Ishikawa (cell line): Measurements from ENCODE around the gene CREBL2.

Source experiments
- CEBPB ChIP-seq: IDR thresholded peaks from 2 replicates; pipeline ENCODE4 v1.6.1; 2012
- CREB1 ChIP-seq: IDR thresholded peaks from 2 replicates; pipeline ENCODE4 v1.6.1; 2012; ENCODE audit warnings: low read depth
- EGR1 ChIP-seq: IDR thresholded peaks from 2 replicates; pipeline ENCODE4 v1.6.1; 2012
- EP300 ChIP-seq: IDR thresholded peaks from 2 replicates; pipeline ENCODE4 v1.6.1; 2012; ENCODE audit warnings: borderline replicate concordance
- FOXM1 ChIP-seq: IDR thresholded peaks from 2 replicates; pipeline ENCODE4 v1.6.1; 2012; ENCODE audit warnings: low read depth, borderline replicate concordance
- MAX ChIP-seq: IDR thresholded peaks from 2 replicates; pipeline ENCODE4 v1.6.1; 2012
- NFIC ChIP-seq: IDR thresholded peaks from 2 replicates; pipeline ENCODE4 v1.6.1; 2012
- RAD21 ChIP-seq: IDR thresholded peaks from 2 replicates; pipeline ENCODE4 v1.6.1; 2012; ENCODE audit warnings: low read depth
- REST ChIP-seq: IDR thresholded peaks from 2 replicates; pipeline ENCODE4 v1.6.1; 2012; ENCODE audit warnings: low read depth, mild to moderate bottlenecking
- TAF1 ChIP-seq: IDR thresholded peaks from 2 replicates; pipeline ENCODE4 v1.6.1; 2012; ENCODE audit warnings: low read depth, mild to moderate bottlenecking
- TCF12 ChIP-seq: IDR thresholded peaks from 2 replicates; pipeline ENCODE4 v1.6.1; 2012; ENCODE audit warnings: low read depth
- TEAD4 ChIP-seq: IDR thresholded peaks from 2 replicates; pipeline ENCODE4 v1.6.1; 2012
- USF1 ChIP-seq: IDR thresholded peaks from 2 replicates; pipeline ENCODE4 v1.6.1; 2012
- YY1 ChIP-seq: IDR thresholded peaks from 2 replicates; pipeline ENCODE4 v1.6.1; 2012; ENCODE audit warnings: low read depth
- ZBTB7A ChIP-seq: IDR thresholded peaks from 2 replicates; pipeline ENCODE4 v1.6.1; 2012; ENCODE audit warnings: low read depth

Gene CREBL2

GRCh38 chr12:12626471-12626870 is 14.8 kb downstream of the CREBL2 start:
- TF ChIP-seq YY1, result no peak
- no peak for TF ChIP-seq CREB1
- no peak for TF ChIP-seq ZBTB7A
- TF ChIP-seq TEAD4, result no peak
- TF ChIP-seq NFIC, result no peak
- no peak for TF ChIP-seq TCF12
- no peak for TF ChIP-seq MAX
- no peak for TF ChIP-seq TAF1

GRCh38 chr12:12627308-12627827 is 15.7 kb downstream of the CREBL2 start:
- TF ChIP-seq CEBPB, result no peak
- no peak for TF ChIP-seq REST
- no peak for TF ChIP-seq RAD21
- TF ChIP-seq NFIC, result no peak
- no peak for TF ChIP-seq MAX
- TF ChIP-seq ZBTB7A, result no peak
- TF ChIP-seq USF1, result no peak
- TF ChIP-seq TEAD4, result no peak
- TF ChIP-seq YY1, result no peak

- TF ChIP-seq TCF12 (no peak), EP300 (no peak), YY1 (no peak), FOXM1 (no peak)
Observed at GRCh38 chr12:12628013-12628412, 16.3 kb downstream of the CREBL2 start.

GRCh38 chr12:12630850-12631249 is 19.2 kb downstream of the CREBL2 start:
- TF ChIP-seq TCF12, result no peak
- no peak for TF ChIP-seq EGR1
- no peak for TF ChIP-seq TAF1
- no peak for TF ChIP-seq USF1
- no peak for TF ChIP-seq EP300
- no peak for TF ChIP-seq YY1
- TF ChIP-seq ZBTB7A, result no peak
- TF ChIP-seq MAX, result no peak
- TF ChIP-seq TEAD4, result no peak
- TF ChIP-seq FOXM1, result no peak
- no peak for TF ChIP-seq CEBPB

- TF ChIP-seq NFIC (no peak), REST (no peak), FOXM1 (no peak)
Observed at GRCh38 chr12:12635651-12636050, 24.0 kb downstream of the CREBL2 start.

GRCh38 chr12:12636641-12637040 is 25.0 kb downstream of the CREBL2 start:
- TF ChIP-seq NFIC (no peak), YY1 (no peak), TEAD4 (no peak)

GRCh38 chr12:12641650-12642049 is 30.0 kb downstream of the CREBL2 start:
- no peak for TF ChIP-seq CREB1

- TF ChIP-seq MAX, result no peak
- TF ChIP-seq TAF1, result no peak
- no peak for TF ChIP-seq USF1
- TF ChIP-seq EGR1, result no peak
- no peak for TF ChIP-seq YY1
- TF ChIP-seq ZBTB7A, result no peak
- no peak for TF ChIP-seq TEAD4
Observed at GRCh38 chr12:12642916-12643315, 31.2 kb downstream of the CREBL2 start.
